GM12878 (cell line): Measurements from ENCODE around the gene UNC93B1. TPM values are rescaled to one million over a fixed set of nuclear protein-coding genes. Genes with fewer than 3 reads are reported as not detected.

ENCODE experiments used
- ATAC-seq: fragments of 200-7000 bp; cut with Tn5 transposase; 3 replicates; pipeline ENCODE4 v1.9.1; 2020; ENCODE audit warnings: mild to moderate bottlenecking, moderate library complexity
- BruUV-seq: library from RNA; stranded (reverse); fragments of 400-500 nt; replicated peaks from 2 replicates; lab custom pipeline; 2021; lab: Mats Ljungman, UMichigan
- CTCF ChIA-PET: fragments of 300-600 bp; sonication (Branson Sonifier 250); formaldehyde crosslinking; extraction: SDS; loops from one replicate; lab custom pipeline; 2021; ENCODE audit warnings: inconsistent platforms; lab: Yijun Ruan, JAX
- POLR2A ChIA-PET: fragments of 350-600 bp; formaldehyde crosslinking; extraction: SDS; loops from one replicate; lab custom pipeline; 2021; ENCODE audit warnings: inconsistent platforms; lab: Charles Lee
- RAD21 ChIA-PET: fragments of 300-600 bp; sonication (Branson Sonifier 250); formaldehyde crosslinking; loops from one replicate; lab custom pipeline; 2023; ENCODE audit warnings: antibody characterized with exemption; ENCODE audit not compliant: unreplicated experiment; lab: Charles Lee
- SMC1A ChIA-PET: fragments of 300-600 bp; sonication (Branson Sonifier 250); formaldehyde crosslinking; loops from one replicate; lab custom pipeline; 2023; ENCODE audit not compliant: unreplicated experiment, uncharacterized antibody; lab: Charles Lee
- DNase-seq: peaks from one replicate; pipeline ENCODE4 v3.0.0-alpha.2; 2011; ENCODE audit warnings: low read depth, low spot score
- FAIRE-seq: peaks from 3 replicates; lab custom pipeline; 2011; peaks lifted over from hg19 to GRCh38; lab: Jason Lieb, UNC
- H2AFZ ChIP-seq: 2 replicates; pipeline ENCODE4 v1.6.0; 2011; ENCODE audit warnings: low read depth, low read length, control low read depth; ENCODE audit not compliant: control insufficient read depth
- H3K27ac ChIP-seq: 2 replicates; pipeline ENCODE4 v1.5.1; 2011; ENCODE audit warnings: control low read depth; ENCODE audit not compliant: control insufficient read depth, insufficient read depth
- H3K27me3 ChIP-seq, 2 experiments: replicated peaks in 1 of 2; 2 replicates each; pipeline versions ENCODE4 v1.6.0 to v1.6.1; 2011; ENCODE audit warnings: low read length in 1 of 2; ENCODE audit not compliant: control insufficient read depth in 2 of 2, insufficient read depth in 2 of 2
- H3K36me3 ChIP-seq, 2 experiments: 2 replicates each; pipeline ENCODE4 v1.5.1; 2011; ENCODE audit warnings: low read length in 1 of 2; ENCODE audit not compliant: control insufficient read depth in 2 of 2, insufficient read depth in 2 of 2
- H3K4me1 ChIP-seq: 2 replicates; pipeline ENCODE4 v1.6.1; 2011; ENCODE audit warnings: mild to moderate bottlenecking, low read length, moderate library complexity, mixed read lengths; ENCODE audit not compliant: control insufficient read depth, insufficient read depth
- H3K4me2 ChIP-seq: 2 replicates; pipeline ENCODE4 v1.6.0; 2011; ENCODE audit warnings: control low read depth; ENCODE audit not compliant: control insufficient read depth, insufficient read depth
- H3K4me3 ChIP-seq: fragments of 200-600 bp; sonication (generic); 2 replicates; pipeline ENCODE4 v1.5.1; 2016
- H3K79me2 ChIP-seq: 2 replicates; pipeline ENCODE4 v1.6.0; 2011; ENCODE audit warnings: low read length; ENCODE audit not compliant: control insufficient read depth, insufficient read depth
- H3K9ac ChIP-seq: 2 replicates; pipeline ENCODE4 v1.8.0; 2011; ENCODE audit warnings: low read length, control low read depth, mixed read lengths; ENCODE audit not compliant: control insufficient read depth, insufficient read depth
- H3K9me3 ChIP-seq: replicated peaks from 3 replicates; pipeline ENCODE4 v1.5.1; 2011; ENCODE audit warnings: mild to moderate bottlenecking, low read length; ENCODE audit not compliant: control insufficient read depth, insufficient read depth
- H4K20me1 ChIP-seq: 2 replicates; pipeline ENCODE4 v1.6.0; 2011; ENCODE audit not compliant: control insufficient read depth, insufficient read depth
- TAF1 ChIP-seq: IDR thresholded peaks from 2 replicates; pipeline ENCODE4 v1.6.1; 2011; ENCODE audit warnings: mild to moderate bottlenecking, low read depth, low read length, borderline replicate concordance
- WGBS: methylation state at CpG from one replicate; pipeline ENCODE4 v1.1.6; 2016; ENCODE audit warnings: low lambda C conversion rate; ENCODE audit not compliant: insufficient replicate concordance, insufficient coverage; ENCODE audit errors: missing lambda C conversion rate; 5-methylcytosine and 5-hydroxymethylcytosine counted together
- in situ Hi-C: fragments of 300-500 bp; cut with MboI; formaldehyde crosslinking; loops from 9 replicates; pipeline ENCODE4 v1.14.3; 2018; ENCODE audit warnings: mixed read lengths
- intact Hi-C: fragments of 100-400 bp; cut with micrococcal nuclease; formaldehyde crosslinking; loops from one replicate; pipeline ENCODE4 v1.14.2; 2022; ENCODE audit not compliant: unreplicated experiment
- polyA plus RNA-seq, 11 experiments: library from polyadenylated mRNA; depleted of rRNA in 4 of 11; unstranded in 6 of 11; stranded (reverse) in 5 of 11; fragments of >200 nt; fragmentation: Nextera tagmentation in 4 of 11; fragmentation: Illumina TruSeq in 1 of 11; extraction: Ambion mirVana in 4 of 11; extraction: Trizol in 1 of 11; gene quantifications; 1 replicate in 1 of 11; 2 replicates in 10 of 11; pipeline versions ENCODE4 v1.2.1 to v1.2.3, GENCODE V29; 2011 to 2016; ENCODE audit warnings: inconsistent platforms in 2 of 11, missing spikeins in 2 of 11, low read depth in 1 of 11
- total RNA-seq, 4 experiments: library from RNA; depleted of rRNA in 3 of 4; stranded (reverse); fragments of >200 nt in 3 of 4; fragmentation: Illumina TruSeq in 1 of 4; extraction: Trizol in 1 of 4; gene quantifications; 2 replicates each; pipeline versions ENCODE4 v1.2.1 to v1.2.3, GENCODE V29; 2013 to 2021
- TF ChIP-seq, protein P1 (sequence below): fragments of 450-650 bp; IDR thresholded peaks from 2 replicates; pipeline ENCODE4 v1.6.1; 2016; ENCODE audit warnings: mild to moderate bottlenecking
- TF ChIP-seq, protein P2 (sequence below): fragments of 150-350 bp; IDR thresholded peaks from 2 replicates; pipeline ENCODE4 v1.6.1; 2014; ENCODE audit warnings: mild to moderate bottlenecking, low read depth, low read length

UNC93B1 gene
- total and polyA plus RNA-seq, 10 of the 15 experiments (the other 5 are each of a cell fraction or from before 2014, with no cell fraction given) = 1.3 to 79.7 (median 36.3) TPM

DNA sequence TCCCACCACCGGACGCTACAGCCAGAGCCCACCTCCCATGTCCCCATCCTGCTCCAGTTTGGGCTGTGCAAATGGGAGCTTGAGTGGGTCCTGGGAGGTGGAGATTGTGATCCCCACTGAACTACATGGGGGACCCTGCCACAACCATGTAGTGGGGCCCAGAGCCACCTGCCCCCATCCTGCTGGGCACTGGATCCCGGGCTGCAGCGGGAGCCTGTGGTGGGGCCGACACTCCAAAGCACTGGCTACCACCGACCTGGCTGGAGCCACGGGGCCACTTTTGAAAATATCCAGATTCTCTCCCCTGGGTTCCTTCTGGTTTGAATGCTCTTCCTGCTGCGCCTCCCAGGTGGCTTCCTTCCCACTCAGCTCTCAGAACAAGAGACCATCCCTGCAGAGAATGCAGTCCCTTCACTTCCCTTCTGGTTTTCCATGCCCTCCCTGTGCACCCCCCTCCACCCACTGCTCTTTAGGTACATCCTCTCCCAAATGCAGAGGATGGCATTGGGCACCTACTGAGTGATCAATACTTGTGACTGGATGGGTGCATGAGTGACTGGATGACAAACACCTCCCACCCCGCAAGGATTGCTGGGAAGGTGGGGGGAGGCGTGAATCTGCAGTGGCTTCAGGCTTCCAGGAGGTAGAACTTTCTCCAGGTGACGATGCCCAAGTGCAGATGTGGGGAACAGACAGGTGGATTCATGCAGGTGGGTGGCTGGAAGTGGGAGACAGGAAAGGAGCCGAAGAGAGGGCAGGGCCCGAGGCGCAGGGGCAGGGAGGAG lies 846 bp upstream of the UNC93B1 start:
- FAIRE-seq (no peak), ATAC-seq (no peak), DNase-seq (no peak)
- Histone ChIP-seq H2AFZ (peak overlapping the region; percentile 78), H3K27me3 (no peaks in the 10 kb centered on the region), H4K20me1 (no peaks in the 10 kb centered on the region), H3K9ac (peak overlapping the region; percentile 52), H3K79me2 (peaks cover 14% of the 10 kb centered on the region), H3K4me3 (peak overlapping the region; percentile 92; the same call in 1 of the 2 replicates), H3K4me2 (peak overlapping the region; percentile 58), H3K4me1 (peaks cover 38% of the 10 kb centered on the region), H3K36me3 (no peaks in the 10 kb centered on the region), H3K27ac (peak overlapping the region; percentile 66; the same call in 1 of the 2 replicates), H3K9me3 (no peaks in the 10 kb centered on the region)
- intact Hi-C loops (loop anchor here (5.0 to 10.0 kb wide), 3 partner anchors 33 to 203 kb away; partner anchors contain the start of genes CHKA and TCIRG1), in situ Hi-C loops (loop anchor here (5.0 kb wide), 1 partner anchor 203 kb away; no protein-coding TSS in a partner anchor)
- ChIA-PET SMC1A (no interaction called here), POLR2A (interaction anchor here (0.9 kb wide), 1 partner anchor 36 kb away, joined by 3 read pairs; no protein-coding TSS in a partner anchor), RAD21 (no interaction called here), CTCF (interaction anchor here (0.7 to 3.5 kb wide), 3 partner anchors 11 to 204 kb away, joined by 3 to 19 read pairs (median 4); no protein-coding TSS in a partner anchor)
- no TSS peak for BruUV-seq
- TF ChIP-seq TAF1 = no peak
- TF ChIP-seq, protein P1, sequence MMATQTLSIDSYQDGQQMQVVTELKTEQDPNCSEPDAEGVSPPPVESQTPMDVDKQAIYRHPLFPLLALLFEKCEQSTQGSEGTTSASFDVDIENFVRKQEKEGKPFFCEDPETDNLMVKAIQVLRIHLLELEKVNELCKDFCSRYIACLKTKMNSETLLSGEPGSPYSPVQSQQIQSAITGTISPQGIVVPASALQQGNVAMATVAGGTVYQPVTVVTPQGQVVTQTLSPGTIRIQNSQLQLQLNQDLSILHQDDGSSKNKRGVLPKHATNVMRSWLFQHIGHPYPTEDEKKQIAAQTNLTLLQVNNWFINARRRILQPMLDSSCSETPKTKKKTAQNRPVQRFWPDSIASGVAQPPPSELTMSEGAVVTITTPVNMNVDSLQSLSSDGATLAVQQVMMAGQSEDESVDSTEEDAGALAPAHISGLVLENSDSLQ = 0 out of 2 replicates have a peak, but pooled peaks have one; percentile 24
- TF ChIP-seq, protein P2, sequence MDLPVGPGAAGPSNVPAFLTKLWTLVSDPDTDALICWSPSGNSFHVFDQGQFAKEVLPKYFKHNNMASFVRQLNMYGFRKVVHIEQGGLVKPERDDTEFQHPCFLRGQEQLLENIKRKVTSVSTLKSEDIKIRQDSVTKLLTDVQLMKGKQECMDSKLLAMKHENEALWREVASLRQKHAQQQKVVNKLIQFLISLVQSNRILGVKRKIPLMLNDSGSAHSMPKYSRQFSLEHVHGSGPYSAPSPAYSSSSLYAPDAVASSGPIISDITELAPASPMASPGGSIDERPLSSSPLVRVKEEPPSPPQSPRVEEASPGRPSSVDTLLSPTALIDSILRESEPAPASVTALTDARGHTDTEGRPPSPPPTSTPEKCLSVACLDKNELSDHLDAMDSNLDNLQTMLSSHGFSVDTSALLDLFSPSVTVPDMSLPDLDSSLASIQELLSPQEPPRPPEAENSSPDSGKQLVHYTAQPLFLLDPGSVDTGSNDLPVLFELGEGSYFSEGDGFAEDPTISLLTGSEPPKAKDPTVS = no peak
- 56% methylated on average over 14 of the region's 14 CpGs for WGBS
